Panc1 (cell line): ENCODE results near the gene MAPK13.

Experiments
- SIN3A ChIP-seq: IDR thresholded peaks from 2 replicates; pipeline ENCODE4 v1.6.1; 2012; ENCODE audit warnings: low read depth, mild to moderate bottlenecking, low read length, moderate library complexity, borderline replicate concordance; ENCODE audit not compliant: insufficient read depth
- TF ChIP-seq, protein P1 (sequence below): fragments of 450-650 bp; IDR thresholded peaks from 2 replicates; pipeline ENCODE4 v1.5.1; 2017; ENCODE audit warnings: mild to moderate bottlenecking
- TF ChIP-seq, protein P2 (sequence below), 2 experiments: IDR thresholded peaks; 2 replicates each; pipeline ENCODE4 v1.6.1; 2011 to 2012; ENCODE audit warnings: low read depth in 2 of 2, control low read depth in 1 of 2, low read length in 1 of 2, mild to moderate bottlenecking in 1 of 2, moderate library complexity in 1 of 2; ENCODE audit not compliant: insufficient read depth in 1 of 2

DNA sequence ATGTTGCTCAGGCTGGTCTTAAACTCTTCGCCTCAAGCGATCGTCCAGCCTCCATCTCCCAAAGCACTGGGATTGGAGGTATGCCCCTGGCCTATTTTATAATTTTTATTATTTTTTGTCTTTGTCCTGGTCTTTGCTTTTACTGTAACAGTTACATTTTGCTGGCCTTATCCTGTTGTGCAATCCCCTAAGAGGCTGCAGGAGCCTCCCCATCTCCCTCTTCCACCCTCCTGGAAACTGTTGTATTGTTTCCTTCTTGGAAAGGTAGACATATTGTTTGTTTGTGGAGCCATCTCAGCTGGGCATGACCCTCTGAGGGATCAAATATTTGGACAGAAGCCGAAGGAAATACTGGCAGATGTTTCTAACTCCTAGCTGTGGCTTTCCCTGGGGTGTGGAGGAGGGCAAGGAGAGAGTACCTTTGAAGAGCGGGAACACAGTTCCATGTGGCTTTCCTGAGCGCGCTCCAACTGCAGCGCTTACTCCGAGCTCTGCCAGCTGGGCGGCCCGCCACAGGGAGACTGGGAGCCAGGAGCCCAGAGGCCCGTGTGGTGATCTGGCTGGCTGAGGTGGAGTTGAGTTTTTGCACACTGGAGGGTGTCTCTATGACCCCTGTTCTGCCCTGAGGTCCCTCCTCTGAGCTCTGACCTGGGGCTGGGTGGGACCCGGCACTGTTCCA is 4.9 kb downstream of the MAPK13 start:
- TF ChIP-seq, protein P1, sequence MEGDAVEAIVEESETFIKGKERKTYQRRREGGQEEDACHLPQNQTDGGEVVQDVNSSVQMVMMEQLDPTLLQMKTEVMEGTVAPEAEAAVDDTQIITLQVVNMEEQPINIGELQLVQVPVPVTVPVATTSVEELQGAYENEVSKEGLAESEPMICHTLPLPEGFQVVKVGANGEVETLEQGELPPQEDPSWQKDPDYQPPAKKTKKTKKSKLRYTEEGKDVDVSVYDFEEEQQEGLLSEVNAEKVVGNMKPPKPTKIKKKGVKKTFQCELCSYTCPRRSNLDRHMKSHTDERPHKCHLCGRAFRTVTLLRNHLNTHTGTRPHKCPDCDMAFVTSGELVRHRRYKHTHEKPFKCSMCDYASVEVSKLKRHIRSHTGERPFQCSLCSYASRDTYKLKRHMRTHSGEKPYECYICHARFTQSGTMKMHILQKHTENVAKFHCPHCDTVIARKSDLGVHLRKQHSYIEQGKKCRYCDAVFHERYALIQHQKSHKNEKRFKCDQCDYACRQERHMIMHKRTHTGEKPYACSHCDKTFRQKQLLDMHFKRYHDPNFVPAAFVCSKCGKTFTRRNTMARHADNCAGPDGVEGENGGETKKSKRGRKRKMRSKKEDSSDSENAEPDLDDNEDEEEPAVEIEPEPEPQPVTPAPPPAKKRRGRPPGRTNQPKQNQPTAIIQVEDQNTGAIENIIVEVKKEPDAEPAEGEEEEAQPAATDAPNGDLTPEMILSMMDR = no peak
- TF ChIP-seq, protein P2, sequence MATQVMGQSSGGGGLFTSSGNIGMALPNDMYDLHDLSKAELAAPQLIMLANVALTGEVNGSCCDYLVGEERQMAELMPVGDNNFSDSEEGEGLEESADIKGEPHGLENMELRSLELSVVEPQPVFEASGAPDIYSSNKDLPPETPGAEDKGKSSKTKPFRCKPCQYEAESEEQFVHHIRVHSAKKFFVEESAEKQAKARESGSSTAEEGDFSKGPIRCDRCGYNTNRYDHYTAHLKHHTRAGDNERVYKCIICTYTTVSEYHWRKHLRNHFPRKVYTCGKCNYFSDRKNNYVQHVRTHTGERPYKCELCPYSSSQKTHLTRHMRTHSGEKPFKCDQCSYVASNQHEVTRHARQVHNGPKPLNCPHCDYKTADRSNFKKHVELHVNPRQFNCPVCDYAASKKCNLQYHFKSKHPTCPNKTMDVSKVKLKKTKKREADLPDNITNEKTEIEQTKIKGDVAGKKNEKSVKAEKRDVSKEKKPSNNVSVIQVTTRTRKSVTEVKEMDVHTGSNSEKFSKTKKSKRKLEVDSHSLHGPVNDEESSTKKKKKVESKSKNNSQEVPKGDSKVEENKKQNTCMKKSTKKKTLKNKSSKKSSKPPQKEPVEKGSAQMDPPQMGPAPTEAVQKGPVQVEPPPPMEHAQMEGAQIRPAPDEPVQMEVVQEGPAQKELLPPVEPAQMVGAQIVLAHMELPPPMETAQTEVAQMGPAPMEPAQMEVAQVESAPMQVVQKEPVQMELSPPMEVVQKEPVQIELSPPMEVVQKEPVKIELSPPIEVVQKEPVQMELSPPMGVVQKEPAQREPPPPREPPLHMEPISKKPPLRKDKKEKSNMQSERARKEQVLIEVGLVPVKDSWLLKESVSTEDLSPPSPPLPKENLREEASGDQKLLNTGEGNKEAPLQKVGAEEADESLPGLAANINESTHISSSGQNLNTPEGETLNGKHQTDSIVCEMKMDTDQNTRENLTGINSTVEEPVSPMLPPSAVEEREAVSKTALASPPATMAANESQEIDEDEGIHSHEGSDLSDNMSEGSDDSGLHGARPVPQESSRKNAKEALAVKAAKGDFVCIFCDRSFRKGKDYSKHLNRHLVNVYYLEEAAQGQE (IDR thresholded peaks at IDR 0.05; ENCODE audit: insufficient read depth in 1 of 2, low read depth in 2 of 2, low read length in 1 of 2) = no peak
- no peak for TF ChIP-seq SIN3A
